ENCODE measurements around the gene MED15. TPM values are rescaled to one million over a fixed set of nuclear protein-coding genes. Genes with fewer than 3 reads are reported as not detected.
"Not testable (repeated sequence)": the region's sequence is repeated elsewhere in the genome, so short reads cannot be mapped to it uniquely, and the experiment has no call there.

MED15 gene
- total and polyA plus RNA-seq, 4 donors, result 23.5 to 119 (median 96.9) TPM

DNA sequence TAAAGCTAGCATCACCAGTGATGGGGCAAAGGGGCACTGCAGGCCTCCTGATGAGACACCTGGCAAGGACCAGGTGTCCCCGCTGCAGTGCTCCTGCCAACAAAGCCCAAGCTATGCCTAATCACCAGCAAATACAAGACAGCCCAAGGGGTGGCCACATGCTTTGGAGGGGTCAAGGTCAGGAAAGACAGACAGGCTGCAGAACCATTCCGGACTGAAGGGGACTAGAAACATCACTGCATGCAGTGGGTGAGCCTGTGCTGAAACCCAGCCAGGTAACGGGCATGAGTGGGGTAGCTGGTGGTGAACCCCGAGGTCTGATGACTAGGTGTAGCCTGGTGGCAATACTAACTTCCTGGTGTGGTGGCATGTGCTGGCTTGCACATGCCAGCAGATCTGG, 111.1 kb downstream of the MED15 start:
- no peak overlapping the region for H3K27ac ChIP-seq (ENCODE audit: low read depth in 1 of 2, low read length in 2 of 2)
- ATAC-seq (ENCODE audit: low FRiP score), result no peak
- H3K9me3 ChIP-seq (ENCODE audit: control insufficient read depth, low read length), result no peaks in the 10 kb centered on the region
- intact Hi-C loops (cut with DNase I), result no loop called here
- H3K36me3 ChIP-seq (ENCODE audit: control insufficient read depth in 1 of 2, insufficient read depth in 2 of 2, low read length in 1 of 2), result no peaks in the 10 kb centered on the region
- H3K27me3 ChIP-seq (ENCODE audit: control insufficient read depth in 1 of 2, insufficient read depth in 2 of 2, low read length in 1 of 2), result no peaks in the 10 kb centered on the region
- H3K4me3 ChIP-seq (ENCODE audit: low read length in 2 of 2), result no peak overlapping the region
- H3K4me1 ChIP-seq (ENCODE audit: control insufficient read depth in 1 of 2, insufficient read depth in 2 of 2, low read length in 2 of 2), result no peaks in the 10 kb centered on the region
- 86 to 87% methylated on average over 4 of the region's 4 CpGs for WGBS, 2 donors
- DNase-seq, result no peak

DNA sequence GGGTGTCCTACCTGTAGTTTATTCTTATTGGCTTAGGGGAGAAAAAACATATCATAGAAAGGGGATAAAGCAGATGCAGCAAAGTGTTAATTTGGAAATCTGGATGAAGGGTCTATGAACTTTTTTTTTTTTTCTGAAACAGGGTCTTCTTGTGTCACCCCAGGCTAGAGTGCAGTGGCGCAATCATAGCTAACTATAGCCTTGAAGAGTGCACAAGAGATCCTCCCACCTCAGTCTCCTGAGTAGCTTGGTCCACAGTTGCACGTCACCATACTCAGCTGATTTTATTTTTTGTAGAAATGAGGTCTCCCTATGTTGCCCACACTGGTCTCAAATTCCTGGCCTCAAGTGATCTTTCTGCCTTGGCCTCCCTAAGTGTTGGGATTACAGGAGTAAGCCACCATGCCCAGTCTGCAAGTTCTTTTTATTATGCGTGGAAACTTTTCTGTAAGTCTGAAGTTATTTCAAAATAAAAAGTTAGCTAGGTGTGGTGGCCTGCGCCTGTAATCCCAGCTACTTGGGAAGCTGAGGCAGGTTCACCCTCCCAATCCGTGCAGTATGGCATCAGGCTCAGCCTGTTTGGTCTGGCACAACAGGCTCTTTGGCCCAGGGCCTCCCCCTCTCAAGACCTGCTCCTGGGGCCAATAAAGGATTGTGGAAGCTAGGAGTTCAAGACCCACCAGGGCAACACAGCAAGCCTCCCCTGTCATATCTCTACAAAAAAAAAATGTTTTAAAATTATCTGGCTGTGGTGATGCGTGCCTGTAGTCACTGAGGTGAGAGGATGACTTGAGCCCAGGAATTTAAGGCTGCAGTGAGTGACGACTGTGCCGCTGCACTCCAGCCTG, 111.9 kb downstream of the MED15 start:
- 87 to 90% methylated on average over 8 of the region's 8 CpGs for WGBS, 2 donors
- no peaks in the 10 kb centered on the region for H3K27me3 ChIP-seq (ENCODE audit: control insufficient read depth in 1 of 2, insufficient read depth in 2 of 2, low read length in 1 of 2)

DNA sequence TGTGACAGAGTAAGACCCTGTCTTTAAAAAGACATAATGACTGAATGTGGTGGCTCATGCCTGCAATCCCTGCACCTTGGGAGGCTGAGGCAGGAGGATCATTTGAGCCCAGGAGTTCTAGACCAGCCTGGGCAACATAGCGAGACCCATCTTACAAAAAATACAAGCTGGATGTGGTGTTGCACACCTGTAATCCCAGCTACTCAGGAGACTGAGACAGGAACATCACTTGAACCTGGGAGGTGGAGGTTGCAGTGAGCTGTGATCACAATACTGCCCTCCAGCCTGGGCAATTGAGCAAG, 112.4 kb downstream of the MED15 start:
- H3K4me3 ChIP-seq (ENCODE audit: low read length in 2 of 2); H3K36me3 ChIP-seq (ENCODE audit: control insufficient read depth in 1 of 2, insufficient read depth in 2 of 2, low read length in 1 of 2); H3K4me1 ChIP-seq (ENCODE audit: control insufficient read depth in 1 of 2, insufficient read depth in 2 of 2, low read length in 2 of 2); H3K27ac ChIP-seq (ENCODE audit: low read depth in 1 of 2, low read length in 2 of 2); ATAC-seq (ENCODE audit: low FRiP score); H3K9me3 ChIP-seq (ENCODE audit: control insufficient read depth, low read length); DNase-seq; H3K27me3 ChIP-seq (ENCODE audit: control insufficient read depth in 1 of 2, insufficient read depth in 2 of 2, low read length in 1 of 2); intact Hi-C loops (cut with DNase I): not testable (repeated sequence)
- 100% methylated on average over 1 of the region's 1 CpG for WGBS, 2 donors

More for the DNA sequence above, 111.9 kb downstream of the MED15 start:
- no peaks in the 10 kb centered on the region for H3K36me3 ChIP-seq (ENCODE audit: control insufficient read depth in 1 of 2, insufficient read depth in 2 of 2, low read length in 1 of 2)
- DNase-seq, result peak in 1 of 2 donors; percentile 7
- H3K4me1 ChIP-seq (ENCODE audit: control insufficient read depth in 1 of 2, insufficient read depth in 2 of 2, low read length in 2 of 2), result no peaks in the 10 kb centered on the region
- no peak overlapping the region for H3K4me3 ChIP-seq (ENCODE audit: low read length in 2 of 2)
- ATAC-seq (ENCODE audit: low FRiP score), result no peak
- H3K27ac ChIP-seq (ENCODE audit: low read depth in 1 of 2, low read length in 2 of 2), result no peak overlapping the region
- H3K9me3 ChIP-seq (ENCODE audit: control insufficient read depth, low read length), result no peaks in the 10 kb centered on the region
- intact Hi-C loops (cut with DNase I), result no loop called here

DNA sequence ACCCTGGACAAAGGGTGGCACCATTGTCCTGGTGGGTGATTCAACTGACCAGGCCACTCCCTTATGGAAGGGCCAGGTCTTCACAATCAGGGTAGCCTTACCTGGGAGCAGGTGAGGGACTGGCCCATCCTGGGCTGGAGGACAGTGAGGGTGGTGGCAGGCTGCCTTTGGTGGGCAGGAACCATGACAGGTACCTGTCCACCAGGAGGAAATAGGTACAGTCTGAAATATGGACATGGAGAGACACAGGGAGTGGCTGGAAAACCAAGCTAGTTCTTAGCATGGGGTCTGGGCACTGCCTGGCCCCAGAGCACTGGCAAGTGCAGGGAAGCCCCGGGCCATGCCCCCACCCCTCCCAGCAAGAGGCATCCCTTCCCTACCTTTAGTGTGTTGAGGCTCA, 113.8 kb downstream of the MED15 start:
- ATAC-seq (ENCODE audit: low FRiP score), result no peak
- Histone ChIP-seq H3K9me3 (ENCODE audit: control insufficient read depth, low read length) (no peaks in the 10 kb centered on the region), H3K27ac (ENCODE audit: low read depth in 1 of 2, low read length in 2 of 2) (no peak overlapping the region), H3K36me3 (ENCODE audit: control insufficient read depth in 1 of 2, insufficient read depth in 2 of 2, low read length in 1 of 2) (no peaks in the 10 kb centered on the region), H3K4me3 (ENCODE audit: low read length in 2 of 2) (no peak overlapping the region), H3K27me3 (ENCODE audit: control insufficient read depth in 1 of 2, insufficient read depth in 2 of 2, low read length in 1 of 2) (no peaks in the 10 kb centered on the region), H3K4me1 (ENCODE audit: control insufficient read depth in 1 of 2, insufficient read depth in 2 of 2, low read length in 2 of 2) (no peaks in the 10 kb centered on the region)
- intact Hi-C loops (cut with DNase I), result no loop called here
- DNase-seq, result no peak
- 80% methylated on average over 1 of the region's 1 CpG for WGBS, 2 donors

DNA sequence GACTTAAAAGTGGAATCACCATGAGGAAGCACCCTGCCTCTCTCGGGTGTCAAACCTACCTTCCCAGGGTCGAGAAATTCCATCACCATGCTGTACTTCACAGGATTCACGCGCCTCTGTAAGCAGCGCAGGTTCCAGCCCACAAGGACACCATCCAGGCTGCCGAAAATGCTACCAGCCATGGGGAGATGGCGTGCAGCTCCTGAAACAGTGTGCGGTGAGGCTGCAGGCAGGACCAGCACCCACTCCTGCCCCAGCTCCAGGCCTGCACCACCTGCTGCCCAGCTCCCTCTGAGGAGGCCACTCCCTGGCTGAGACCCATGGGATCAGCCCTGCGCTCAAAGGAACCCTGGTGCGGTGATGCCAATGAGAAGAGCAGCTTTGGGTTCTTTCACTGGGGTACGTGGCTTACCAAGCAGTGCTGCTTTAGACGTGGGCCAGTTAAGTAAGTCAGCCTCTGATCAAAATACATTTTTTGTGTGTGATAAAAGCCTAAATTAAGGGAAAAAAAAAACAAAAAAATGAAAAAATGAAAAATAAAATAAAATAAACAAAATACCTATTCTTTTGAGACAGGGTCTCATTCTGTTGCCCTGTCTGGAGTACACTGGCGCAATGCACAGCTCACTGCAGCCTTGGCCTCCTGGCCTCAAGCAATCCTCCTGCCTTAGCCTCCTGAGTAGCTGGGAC, 115.4 kb downstream of the MED15 start:
- no peaks in the 10 kb centered on the region for H3K9me3 ChIP-seq (ENCODE audit: control insufficient read depth, low read length)
- DNase-seq (no peak), ATAC-seq (ENCODE audit: low FRiP score) (no peak)
- H3K36me3 ChIP-seq (ENCODE audit: control insufficient read depth in 1 of 2, insufficient read depth in 2 of 2, low read length in 1 of 2), result no peaks in the 10 kb centered on the region
- no peaks in the 10 kb centered on the region for H3K4me1 ChIP-seq (ENCODE audit: control insufficient read depth in 1 of 2, insufficient read depth in 2 of 2, low read length in 2 of 2)
- no peaks in the 10 kb centered on the region for H3K27me3 ChIP-seq (ENCODE audit: control insufficient read depth in 1 of 2, insufficient read depth in 2 of 2, low read length in 1 of 2)
- 87 to 88% methylated on average over 13 of the region's 13 CpGs for WGBS, 2 donors
- no peak overlapping the region for H3K27ac ChIP-seq (ENCODE audit: low read depth in 1 of 2, low read length in 2 of 2)
- intact Hi-C loops (cut with DNase I), result no loop called here
- no peak overlapping the region for H3K4me3 ChIP-seq (ENCODE audit: low read length in 2 of 2)

DNA sequence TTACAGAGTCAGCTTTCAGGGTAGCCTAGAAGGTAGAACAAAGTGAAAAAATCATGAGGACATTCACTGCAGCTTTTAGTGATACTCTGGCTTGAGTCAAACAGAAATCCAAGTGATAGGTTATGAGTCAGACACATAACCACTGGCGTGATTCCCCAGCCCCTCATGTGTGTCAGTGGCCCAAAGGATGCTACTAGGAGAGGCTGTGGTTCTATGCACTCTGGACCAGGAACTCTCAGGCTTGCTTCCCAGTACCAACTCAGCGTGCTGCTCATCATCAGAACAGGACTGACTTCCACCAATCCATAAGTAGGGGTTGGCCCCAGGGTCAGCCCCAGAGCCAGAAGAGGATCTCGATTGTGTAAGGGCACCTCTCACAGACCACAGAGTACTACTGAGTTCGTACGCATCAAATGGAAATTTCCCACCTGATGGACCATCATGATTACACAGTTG, 116.8 kb downstream of the MED15 start:
- DNase-seq, result no peak
- WGBS, 2 donors, result 82 to 85% methylated on average over 5 of the region's 5 CpGs
- H3K36me3 ChIP-seq (ENCODE audit: control insufficient read depth in 1 of 2, insufficient read depth in 2 of 2, low read length in 1 of 2), result no peaks in the 10 kb centered on the region
- H3K27me3 ChIP-seq (ENCODE audit: control insufficient read depth in 1 of 2, insufficient read depth in 2 of 2, low read length in 1 of 2), result no peaks in the 10 kb centered on the region
- ATAC-seq (ENCODE audit: low FRiP score), result no peak
- no peak overlapping the region for H3K27ac ChIP-seq (ENCODE audit: low read depth in 1 of 2, low read length in 2 of 2)
- no peaks in the 10 kb centered on the region for H3K4me1 ChIP-seq (ENCODE audit: control insufficient read depth in 1 of 2, insufficient read depth in 2 of 2, low read length in 2 of 2)
- H3K9me3 ChIP-seq (ENCODE audit: control insufficient read depth, low read length), result no peaks in the 10 kb centered on the region
- no peak overlapping the region for H3K4me3 ChIP-seq (ENCODE audit: low read length in 2 of 2)
- intact Hi-C loops (cut with DNase I), result no loop called here

DNA sequence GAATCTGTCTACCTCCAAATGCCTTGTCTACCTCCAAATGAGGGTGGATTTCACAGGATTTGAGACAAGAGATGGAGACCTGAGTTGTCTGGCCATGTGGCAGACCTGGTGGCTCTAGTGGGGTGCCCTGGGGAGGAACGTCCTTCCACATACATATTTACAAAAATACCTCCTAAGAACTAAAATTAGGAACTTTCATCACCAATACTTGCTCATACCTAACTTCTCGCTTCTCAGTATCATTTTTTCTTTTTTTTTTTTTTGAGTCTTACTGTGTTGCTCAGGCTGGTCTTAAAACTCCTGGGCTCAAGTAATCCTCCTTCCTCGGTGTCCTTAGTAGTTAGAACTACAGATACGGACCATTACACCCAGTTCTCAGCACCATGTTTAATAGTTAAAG, 117.9 kb downstream of the MED15 start:
- intact Hi-C loops (cut with DNase I), result no loop called here
- H3K27me3 ChIP-seq (ENCODE audit: control insufficient read depth in 1 of 2, insufficient read depth in 2 of 2, low read length in 1 of 2), result no peaks in the 10 kb centered on the region
- no peaks in the 10 kb centered on the region for H3K9me3 ChIP-seq (ENCODE audit: control insufficient read depth, low read length)
- H3K27ac ChIP-seq (ENCODE audit: low read depth in 1 of 2, low read length in 2 of 2), result no peak overlapping the region
- no peak overlapping the region for H3K4me3 ChIP-seq (ENCODE audit: low read length in 2 of 2)
- 70 to 80% methylated on average over 4 of the region's 4 CpGs for WGBS, 2 donors
- no peaks in the 10 kb centered on the region for H3K36me3 ChIP-seq (ENCODE audit: control insufficient read depth in 1 of 2, insufficient read depth in 2 of 2, low read length in 1 of 2)
- H3K4me1 ChIP-seq (ENCODE audit: control insufficient read depth in 1 of 2, insufficient read depth in 2 of 2, low read length in 2 of 2), result no peaks in the 10 kb centered on the region
- ATAC-seq (ENCODE audit: low FRiP score), result no peak
- no peak for DNase-seq

DNA sequence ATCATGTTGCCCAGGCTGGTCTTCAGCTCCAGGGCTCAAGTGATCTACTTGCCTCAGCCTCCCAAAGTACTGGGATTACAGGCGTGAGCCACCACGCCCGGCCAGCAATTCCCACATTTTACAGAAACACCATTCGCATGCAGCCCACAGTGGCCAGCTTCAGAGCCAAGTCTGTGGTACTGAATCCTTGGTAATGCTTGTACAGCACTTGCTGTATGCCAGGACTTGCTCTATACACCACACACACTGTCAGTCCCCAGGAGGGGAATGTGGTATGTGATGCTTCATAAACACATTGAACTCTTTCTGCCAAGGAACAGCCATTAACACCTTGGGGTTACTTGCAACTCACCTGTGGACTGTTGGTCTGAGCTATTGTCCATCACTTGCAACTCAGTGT, 119.4 kb downstream of the MED15 start:
- no peak for DNase-seq
- no peak overlapping the region for H3K27ac ChIP-seq (ENCODE audit: low read depth in 1 of 2, low read length in 2 of 2)
- ATAC-seq (ENCODE audit: low FRiP score), result no peak
- H3K4me3 ChIP-seq (ENCODE audit: low read length in 2 of 2), result no peak overlapping the region
- no peaks in the 10 kb centered on the region for H3K9me3 ChIP-seq (ENCODE audit: control insufficient read depth, low read length)
- H3K27me3 ChIP-seq (ENCODE audit: control insufficient read depth in 1 of 2, insufficient read depth in 2 of 2, low read length in 1 of 2), result no peaks in the 10 kb centered on the region
- 93 to 96% methylated on average over 4 of the region's 4 CpGs for WGBS, 2 donors
- intact Hi-C loops (cut with DNase I), result no loop called here
- H3K36me3 ChIP-seq (ENCODE audit: control insufficient read depth in 1 of 2, insufficient read depth in 2 of 2, low read length in 1 of 2), result no peaks in the 10 kb centered on the region
- H3K4me1 ChIP-seq (ENCODE audit: control insufficient read depth in 1 of 2, insufficient read depth in 2 of 2, low read length in 2 of 2), result no peaks in the 10 kb centered on the region

DNA sequence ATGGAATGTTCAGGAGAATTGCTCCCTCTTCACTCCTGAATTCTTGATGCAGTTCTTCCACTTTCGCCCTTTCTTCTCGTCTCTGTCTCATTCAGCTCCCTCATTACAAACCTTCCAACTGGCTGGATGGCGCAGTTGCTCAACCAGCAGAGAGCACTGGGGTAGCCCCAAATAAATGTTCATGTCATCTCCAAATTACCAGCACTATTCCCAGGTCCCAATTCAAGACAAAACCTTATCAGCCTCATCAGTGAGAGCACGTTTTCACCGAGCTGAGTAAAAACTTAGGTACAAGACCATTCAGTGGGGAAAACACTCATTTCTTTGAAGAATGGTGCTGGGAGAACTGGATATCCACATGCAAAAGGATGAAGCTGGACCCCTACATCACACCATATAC, 120.0 kb downstream of the MED15 start:
- H3K4me1 ChIP-seq (ENCODE audit: control insufficient read depth in 1 of 2, insufficient read depth in 2 of 2, low read length in 2 of 2), result no peaks in the 10 kb centered on the region
- DNase-seq (no peak), ATAC-seq (ENCODE audit: low FRiP score) (no peak)
- H3K27ac ChIP-seq (ENCODE audit: low read depth in 1 of 2, low read length in 2 of 2), result no peak overlapping the region
- no peaks in the 10 kb centered on the region for H3K9me3 ChIP-seq (ENCODE audit: control insufficient read depth, low read length)
- intact Hi-C loops (cut with DNase I), result no loop called here
- 81 to 83% methylated on average over 5 of the region's 5 CpGs for whole genome bisulfite sequencing, 2 donors
- no peaks in the 10 kb centered on the region for H3K27me3 ChIP-seq (ENCODE audit: control insufficient read depth in 1 of 2, insufficient read depth in 2 of 2, low read length in 1 of 2)
- H3K36me3 ChIP-seq (ENCODE audit: control insufficient read depth in 1 of 2, insufficient read depth in 2 of 2, low read length in 1 of 2), result no peaks in the 10 kb centered on the region
- no peak overlapping the region for H3K4me3 ChIP-seq (ENCODE audit: low read length in 2 of 2)

All from aorta (tissue), 5 donors.